Measurements from ENCODE around the gene SLX9.

- TF ChIP-seq, protein P1, sequence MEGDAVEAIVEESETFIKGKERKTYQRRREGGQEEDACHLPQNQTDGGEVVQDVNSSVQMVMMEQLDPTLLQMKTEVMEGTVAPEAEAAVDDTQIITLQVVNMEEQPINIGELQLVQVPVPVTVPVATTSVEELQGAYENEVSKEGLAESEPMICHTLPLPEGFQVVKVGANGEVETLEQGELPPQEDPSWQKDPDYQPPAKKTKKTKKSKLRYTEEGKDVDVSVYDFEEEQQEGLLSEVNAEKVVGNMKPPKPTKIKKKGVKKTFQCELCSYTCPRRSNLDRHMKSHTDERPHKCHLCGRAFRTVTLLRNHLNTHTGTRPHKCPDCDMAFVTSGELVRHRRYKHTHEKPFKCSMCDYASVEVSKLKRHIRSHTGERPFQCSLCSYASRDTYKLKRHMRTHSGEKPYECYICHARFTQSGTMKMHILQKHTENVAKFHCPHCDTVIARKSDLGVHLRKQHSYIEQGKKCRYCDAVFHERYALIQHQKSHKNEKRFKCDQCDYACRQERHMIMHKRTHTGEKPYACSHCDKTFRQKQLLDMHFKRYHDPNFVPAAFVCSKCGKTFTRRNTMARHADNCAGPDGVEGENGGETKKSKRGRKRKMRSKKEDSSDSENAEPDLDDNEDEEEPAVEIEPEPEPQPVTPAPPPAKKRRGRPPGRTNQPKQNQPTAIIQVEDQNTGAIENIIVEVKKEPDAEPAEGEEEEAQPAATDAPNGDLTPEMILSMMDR (IDR thresholded peaks at IDR 0.05), result no peak
- TF ChIP-seq POLR2AphosphoS5 (IDR thresholded peaks at IDR 0.05) (no peak), POLR2A (IDR thresholded peaks at IDR 0.05) (no peak)
These were observed 22.7 kb downstream of the SLX9 start for GRCh38 chr21:44962403-44962966.

All from breast epithelium (tissue), 3 donors.